Kidney epithelial cell (primary cell): ENCODE data around the gene RAD51B. TPM values are rescaled to one million over a fixed set of nuclear protein-coding genes. Genes with fewer than 3 reads are reported as not detected.

Experiments
- DNase-seq: peaks from one replicate; pipeline ENCODE4 v3.0.0-alpha.2; 2010; ENCODE audit warnings: low read depth
- H3K27me3 ChIP-seq: 2 replicates; pipeline ENCODE4 v1.6.0; 2011; ENCODE audit warnings: low read length; ENCODE audit not compliant: control insufficient read depth, insufficient read depth
- H3K36me3 ChIP-seq: 2 replicates; pipeline ENCODE4 v1.5.1; 2011; ENCODE audit warnings: low read length; ENCODE audit not compliant: control insufficient read depth, insufficient read depth
- H3K4me3 ChIP-seq: 2 replicates; pipeline ENCODE4 v1.5.1; 2011; ENCODE audit warnings: low read depth, mild to moderate bottlenecking, control low read depth, low read length
- CTCF ChIP-seq: IDR thresholded peaks from 2 replicates; pipeline ENCODE4 v1.5.1; 2011; ENCODE audit warnings: mild to moderate bottlenecking, moderate library complexity, low read length, control low read depth, inconsistent platforms; ENCODE audit not compliant: insufficient read depth, poor library complexity, severe bottlenecking
- total RNA-seq: library from RNA; depleted of rRNA; stranded (reverse); fragments of >200 nt; gene quantifications from 2 replicates; pipeline ENCODE4 v1.2.3, GENCODE V29; 2015

The RAD51B gene
- total RNA-seq, 1 donor from 2014 or later: 9.5 TPM

- no peaks in the 10 kb centered on the region for H3K27me3 ChIP-seq
- no peak for DNase-seq
- H3K36me3 ChIP-seq: no peaks in the 10 kb centered on the region
- no peak overlapping the region for H3K4me3 ChIP-seq
- TF ChIP-seq CTCF: no peak
These were observed 255.9 kb downstream of the RAD51B start for GRCh38 chr14:68075382-68076029.

- DNase-seq: no peak
- H3K36me3 ChIP-seq: no peaks in the 10 kb centered on the region
- TF ChIP-seq CTCF: no peak
- no peaks in the 10 kb centered on the region for H3K27me3 ChIP-seq
- H3K4me3 ChIP-seq: no peak overlapping the region
These were observed 256.9 kb downstream of the RAD51B start for GRCh38 chr14:68076451-68076850.

- no peak overlapping the region for H3K4me3 ChIP-seq
- TF ChIP-seq CTCF: no peak
- no peak for DNase-seq
- no peaks in the 10 kb centered on the region for H3K36me3 ChIP-seq
- H3K27me3 ChIP-seq: no peaks in the 10 kb centered on the region
These were observed 260.5 kb downstream of the RAD51B start for GRCh38 chr14:68079941-68080697.

- H3K4me3 ChIP-seq: no peak overlapping the region
- no peaks in the 10 kb centered on the region for H3K27me3 ChIP-seq
- no peak for TF ChIP-seq CTCF
- H3K36me3 ChIP-seq: no peaks in the 10 kb centered on the region
- DNase-seq: no peak
These were observed 261.9 kb downstream of the RAD51B start for GRCh38 chr14:68081489-68081888.

GRCh38 chr14:68082698-68083291, 263.2 kb downstream of the RAD51B start:
- DNase-seq: no peak
- Histone ChIP-seq H3K27me3 (no peaks in the 10 kb centered on the region), H3K36me3 (no peaks in the 10 kb centered on the region), H3K4me3 (no peak overlapping the region)
- TF ChIP-seq CTCF: no peak

- TF ChIP-seq CTCF: peak; percentile 46
- no peaks in the 10 kb centered on the region for H3K36me3 ChIP-seq
- no peak for DNase-seq
- no peaks in the 10 kb centered on the region for H3K27me3 ChIP-seq
- no peak overlapping the region for H3K4me3 ChIP-seq
These were observed 264.7 kb downstream of the RAD51B start for GRCh38 chr14:68084256-68084655.
